ENCODE data around the gene ADAM22.

ADAM22 gene

DNA sequence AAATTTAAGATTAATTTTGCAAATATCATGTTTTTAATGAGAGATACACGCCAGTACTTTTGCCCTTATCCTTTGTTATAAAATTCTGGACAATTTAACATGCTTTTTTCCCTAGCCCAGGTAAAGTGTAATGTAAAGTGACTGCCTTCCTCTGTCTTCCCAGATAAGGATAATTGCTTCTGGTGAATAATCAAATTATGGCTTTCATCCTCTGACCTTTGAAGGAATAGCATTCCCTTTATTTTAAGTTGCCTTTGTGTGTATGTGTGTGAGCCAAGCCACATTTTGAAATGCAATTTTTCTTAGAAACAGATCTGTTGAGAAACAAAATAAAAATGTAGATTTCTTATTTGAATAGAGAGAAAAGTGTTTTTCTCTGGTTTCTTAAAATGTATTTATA lies 107.5 kb downstream of the ADAM22 start:
- no peak for DNase-seq

DNA sequence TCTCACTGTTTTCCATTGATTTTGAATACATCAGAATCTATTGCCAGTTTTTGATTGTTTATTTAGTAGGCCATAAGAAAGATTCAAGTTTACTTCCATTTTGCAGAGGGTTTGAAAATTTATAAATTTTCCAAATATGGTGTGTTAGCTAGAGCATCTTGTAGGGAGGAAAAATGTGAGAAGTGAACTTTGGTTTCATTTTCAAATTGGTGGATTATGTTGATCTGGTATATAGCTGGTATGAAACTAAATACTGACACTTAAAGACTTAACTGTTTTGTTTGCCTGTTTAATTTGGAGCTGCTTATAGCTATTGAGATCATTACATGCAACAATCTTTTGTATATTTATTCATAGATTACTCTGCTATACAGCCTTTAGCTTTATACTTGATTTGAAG lies 108.1 kb downstream of the ADAM22 start:
- no peak for DNase-seq

DNA sequence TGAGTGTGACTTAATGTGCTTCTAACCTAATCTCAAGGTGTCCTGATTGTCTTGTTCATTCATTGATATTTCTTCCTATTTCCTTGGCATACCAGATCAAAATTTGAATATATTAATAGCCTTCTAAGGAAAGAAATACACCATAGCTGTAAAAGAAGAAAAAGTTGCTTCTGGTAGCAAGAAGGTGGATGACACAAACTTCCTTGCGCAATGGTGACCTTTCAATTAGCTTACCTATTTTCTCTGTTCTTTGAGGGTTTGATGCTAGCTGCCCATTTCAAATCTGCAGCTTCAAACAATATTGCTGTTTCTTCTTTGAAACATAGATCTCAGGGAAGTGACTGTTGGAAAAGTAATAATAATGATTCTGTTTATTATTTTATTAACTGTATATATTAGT lies 108.8 kb downstream of the ADAM22 start:
- no peak for DNase-seq

DNA sequence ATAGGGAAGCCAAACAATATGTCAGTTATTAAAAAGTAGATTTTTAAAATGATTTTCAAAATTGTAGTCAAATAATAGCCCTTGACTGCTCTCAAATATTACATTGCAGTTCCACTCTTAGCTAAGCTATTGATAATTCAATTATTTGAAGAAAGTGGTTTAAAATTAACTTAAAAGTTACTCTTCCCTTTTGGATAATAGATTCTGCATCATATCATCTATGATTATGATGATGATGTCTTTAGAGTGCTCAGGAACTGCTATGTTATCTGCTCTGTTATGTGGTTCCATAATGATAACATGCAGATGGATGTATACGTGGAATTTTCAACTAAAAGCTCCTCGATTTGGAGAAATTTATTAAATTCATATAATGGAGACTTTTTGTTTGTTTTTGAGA lies 110.0 kb downstream of the ADAM22 start:
- DNase-seq: no peak

DNA sequence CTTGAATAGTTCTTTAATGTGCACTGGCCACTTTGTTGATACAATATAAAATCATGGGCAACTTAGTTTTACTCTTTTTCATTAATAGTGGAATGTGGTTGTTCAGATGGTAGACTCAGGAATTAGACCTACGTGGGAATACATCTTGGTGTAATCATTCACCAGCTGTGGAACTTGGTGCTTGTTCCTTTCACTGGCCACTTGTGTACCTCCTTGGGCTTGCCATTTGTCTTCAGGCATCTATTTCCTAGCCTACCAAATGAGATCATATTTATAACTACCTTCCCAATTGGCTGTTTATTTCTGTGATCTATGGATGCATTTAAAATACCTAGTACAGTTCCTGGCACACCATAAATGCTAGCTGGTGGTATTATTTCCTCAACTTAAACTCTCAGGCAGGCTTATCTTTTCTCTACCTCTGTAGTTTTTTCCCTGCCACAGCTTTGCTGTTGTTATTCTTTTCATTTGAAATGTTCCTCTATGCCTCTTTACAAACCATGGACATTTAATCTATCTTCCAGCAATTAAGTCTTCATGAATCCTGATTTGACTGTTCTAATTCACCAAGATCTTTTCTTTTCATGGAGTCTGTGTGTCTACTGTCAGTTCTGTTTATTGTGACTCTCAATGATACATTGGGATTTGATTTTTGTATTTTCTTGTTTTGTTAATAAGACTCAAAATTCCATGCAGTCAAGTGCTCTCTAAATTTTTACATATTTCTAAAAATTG lies 113.0 kb downstream of the ADAM22 start:
- DNase-seq: no peak

DNA sequence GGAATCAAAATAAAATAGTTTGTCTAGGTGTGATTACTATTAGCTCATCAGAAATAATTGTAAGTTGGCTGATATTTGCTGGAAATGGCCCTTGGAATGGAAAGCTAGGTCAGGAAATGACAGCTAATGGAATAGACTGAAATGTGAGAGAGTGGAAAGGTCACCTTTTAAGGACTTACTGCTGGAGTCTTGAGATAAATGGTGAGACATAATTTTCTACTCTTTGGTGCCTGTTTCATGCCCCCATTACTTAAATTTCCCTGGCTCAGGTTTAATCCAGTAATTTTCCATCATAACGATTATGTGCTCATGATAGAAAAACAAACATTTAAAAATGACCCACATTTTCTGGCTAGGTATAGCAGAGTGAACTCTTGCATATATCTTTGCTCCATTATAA lies 123.6 kb downstream of the ADAM22 start:
- no peak for DNase-seq

DNA sequence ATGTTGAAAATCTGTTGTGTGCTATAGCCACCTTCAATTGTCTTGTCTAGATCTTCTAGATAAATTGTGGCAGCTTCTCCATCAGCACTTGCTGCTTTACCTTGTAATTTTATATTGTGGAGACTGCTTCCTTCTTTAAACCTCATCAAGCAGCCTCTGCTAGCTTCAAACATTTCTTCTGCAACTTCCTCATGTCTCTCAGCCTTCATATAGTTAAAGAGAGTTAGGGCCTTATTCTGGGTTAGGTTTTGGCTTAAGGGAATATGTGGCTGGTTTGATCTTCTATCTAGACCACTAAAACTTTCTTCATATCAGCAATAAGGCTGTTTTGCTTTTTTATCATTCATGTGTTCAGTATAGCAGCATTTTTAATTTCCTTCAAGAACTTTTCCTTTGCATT lies 128.2 kb downstream of the ADAM22 start:
- DNase-seq: no peak

DNA sequence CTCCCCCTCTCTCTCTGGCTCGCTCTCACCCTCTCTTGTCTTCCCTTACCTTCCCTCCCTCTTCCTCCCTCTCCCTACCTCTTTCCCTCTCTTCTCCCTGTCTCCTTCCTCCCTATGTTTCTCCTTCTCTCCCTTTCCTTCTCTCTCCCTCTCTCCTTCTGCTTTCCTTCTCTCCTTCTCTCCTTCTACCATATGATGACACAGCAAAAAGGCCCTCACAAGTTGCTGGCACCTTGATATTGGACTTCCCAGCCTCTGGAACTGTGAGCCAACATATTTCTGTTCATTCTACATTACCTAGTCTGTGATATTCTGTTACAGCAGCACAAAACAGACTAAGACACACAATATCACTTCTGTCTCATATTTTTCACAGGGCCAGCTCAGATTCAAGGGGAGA lies 135.0 kb downstream of the ADAM22 start:
- DNase-seq: no peak

DNA sequence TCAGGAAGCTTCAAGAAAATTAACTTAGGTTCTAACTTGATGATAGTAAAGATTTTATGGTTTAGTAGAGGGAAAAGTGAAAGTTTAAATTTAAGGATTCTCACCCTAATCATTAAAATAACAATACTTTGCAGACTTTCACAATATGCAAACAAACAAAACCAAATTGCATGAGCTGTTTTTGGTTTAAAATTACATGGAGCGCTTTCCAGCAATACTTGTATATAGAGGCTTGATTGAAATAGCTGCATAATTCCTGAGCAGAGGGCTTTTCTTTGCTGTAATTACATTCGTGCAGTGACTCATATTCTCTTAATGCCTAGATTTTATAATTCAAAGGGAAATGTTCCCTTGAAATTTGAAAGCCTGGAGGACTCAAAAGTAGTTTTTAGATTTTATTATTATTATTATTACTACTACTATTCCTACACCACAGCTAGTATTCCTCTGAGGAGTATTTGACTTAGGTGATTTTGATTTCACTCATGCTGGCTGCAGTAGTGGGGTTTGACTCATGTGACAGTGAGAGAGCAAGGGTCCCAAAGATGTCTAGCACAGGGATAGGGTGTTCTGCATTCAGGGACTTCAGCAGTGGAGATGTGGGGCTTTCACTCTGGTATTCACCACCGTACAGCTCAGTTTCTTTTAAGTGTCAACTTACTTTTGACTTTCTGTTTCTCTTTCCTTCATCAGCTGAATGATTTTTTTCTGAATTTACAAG lies 138.1 kb downstream of the ADAM22 start:
- DNase-seq: no peak

DNA sequence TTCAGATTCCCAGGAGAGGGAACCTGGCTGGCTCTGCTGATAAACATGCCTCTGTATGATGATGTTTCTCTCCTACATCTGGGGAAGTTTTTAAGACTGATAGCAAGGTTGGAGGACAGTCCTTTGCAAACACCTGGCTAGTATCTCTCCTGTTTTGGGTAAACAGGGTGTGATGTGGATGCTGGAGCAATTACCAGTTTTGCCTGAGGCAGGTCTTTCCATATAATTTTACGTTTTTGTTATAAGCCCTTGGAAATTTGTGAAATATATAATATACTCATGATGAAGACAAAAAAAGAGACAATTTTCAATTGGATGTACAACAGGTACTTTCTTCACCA lies 138.6 kb downstream of the ADAM22 start:
- DNase-seq: no peak

DNA sequence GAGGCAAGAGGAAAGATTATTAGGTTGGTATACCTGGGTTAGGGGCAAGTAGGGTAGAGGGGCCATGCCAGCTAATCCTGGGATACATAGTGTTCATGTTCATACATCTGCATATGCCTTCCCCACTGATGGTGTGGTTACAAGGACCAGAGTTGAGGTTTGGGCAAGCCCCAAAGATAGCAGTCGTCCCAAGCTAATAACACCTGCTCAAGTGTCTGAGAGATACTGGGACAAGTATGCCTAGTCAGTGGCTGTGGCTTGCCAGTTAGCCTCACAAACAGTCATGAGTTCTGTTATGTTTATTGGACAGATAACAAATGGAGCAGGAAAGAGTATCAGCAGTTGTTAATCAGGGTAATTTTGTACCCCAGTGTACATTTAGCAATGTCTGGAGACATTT lies 139.6 kb downstream of the ADAM22 start:
- DNase-seq: no peak

DNA sequence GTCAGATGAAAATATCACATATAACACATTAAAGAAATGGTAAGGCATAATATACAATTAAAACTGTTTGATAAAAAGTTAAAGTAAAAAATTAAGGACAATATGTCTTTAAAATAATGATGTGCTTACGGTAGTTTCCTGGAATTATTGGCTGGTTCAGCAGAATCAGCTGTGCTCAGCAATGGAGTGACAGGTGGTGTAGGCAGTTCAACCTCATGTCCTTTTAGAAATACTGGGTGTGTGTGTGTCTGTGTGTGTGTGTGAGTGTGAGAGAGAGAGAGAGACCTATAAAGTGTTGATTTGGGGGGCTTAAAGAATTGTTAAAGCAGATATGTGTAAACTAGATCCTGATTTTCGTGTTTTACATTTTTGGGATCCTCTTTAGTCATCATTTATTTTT lies 141.2 kb downstream of the ADAM22 start:
- DNase-seq: no peak

DNA sequence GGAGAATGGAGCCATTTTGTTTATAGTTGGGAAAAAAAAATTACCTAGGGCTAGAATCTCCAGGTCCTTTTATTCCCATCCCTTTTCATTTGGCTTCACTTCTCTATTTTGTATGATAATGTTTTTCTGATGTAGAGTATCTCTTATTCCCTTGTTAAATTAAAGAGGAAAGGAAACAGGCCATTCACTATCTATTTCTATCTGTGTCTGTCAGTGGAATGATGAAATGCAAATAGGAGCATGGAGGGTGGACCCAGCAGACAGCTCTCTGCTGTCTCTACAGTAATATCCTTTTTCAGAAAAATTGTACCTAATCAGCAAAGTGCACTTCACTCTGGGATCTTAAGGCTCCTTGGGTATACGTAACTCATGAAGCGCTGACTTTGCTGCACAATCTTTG lies 149.8 kb downstream of the ADAM22 start:
- no peak for DNase-seq

DNA sequence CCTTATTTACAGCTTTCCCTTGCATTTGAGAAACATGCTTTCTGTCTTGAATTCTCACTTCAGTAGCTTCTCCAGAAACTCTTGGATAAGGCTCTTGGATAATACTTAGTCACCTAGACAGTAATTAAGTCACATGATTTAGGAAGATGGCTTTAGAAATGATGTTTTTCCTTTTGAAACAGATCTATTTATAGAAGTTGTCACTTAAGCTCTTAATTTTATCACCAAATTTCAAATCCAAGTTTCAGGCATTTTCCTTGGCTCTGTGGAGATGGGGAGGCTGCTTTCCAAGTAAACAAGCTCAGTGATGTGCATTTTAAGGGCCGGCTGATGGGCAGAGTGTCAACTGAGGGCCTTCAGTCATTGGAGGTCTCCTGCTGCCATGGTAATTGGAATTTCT lies 155.5 kb downstream of the ADAM22 start:
- no peak for DNase-seq

DNA sequence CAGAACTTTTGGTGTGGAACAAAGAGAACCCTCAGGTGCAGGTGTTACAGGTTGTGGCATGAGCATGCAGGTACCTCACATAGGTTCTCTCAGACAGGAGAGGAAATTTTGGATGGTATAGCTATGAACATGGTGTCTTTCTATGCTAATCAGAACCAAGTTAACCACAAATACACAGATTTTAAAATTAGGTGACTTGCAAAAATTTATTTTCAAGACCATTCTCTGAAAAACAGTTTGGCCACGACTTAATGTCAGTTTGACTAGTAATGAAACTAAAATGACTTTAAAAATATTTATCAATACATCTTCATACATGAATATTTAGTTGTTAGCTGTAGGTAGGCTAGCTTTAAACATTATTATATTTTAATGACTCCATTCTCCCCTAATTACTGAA lies 156.2 kb downstream of the ADAM22 start:
- DNase-seq: no peak

DNA sequence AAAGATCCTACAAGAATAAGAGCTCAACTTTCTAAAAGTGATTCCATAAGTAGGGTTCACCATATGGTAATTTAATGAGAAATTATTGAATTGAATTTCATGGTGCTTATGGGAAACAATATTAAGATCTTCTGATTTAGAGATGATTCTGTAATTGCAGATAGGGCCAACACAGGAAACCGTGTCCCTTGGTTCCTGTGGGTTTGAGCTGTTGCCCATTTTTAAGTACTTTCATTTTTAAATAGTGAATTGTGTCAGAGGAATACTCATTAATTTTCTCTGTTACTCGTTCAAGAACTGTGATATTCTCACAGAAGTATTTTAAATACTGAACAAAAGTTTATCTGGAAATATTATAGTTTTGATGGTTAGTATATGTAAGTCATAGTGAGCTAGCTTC lies 156.6 kb downstream of the ADAM22 start:
- DNase-seq: no peak

DNA sequence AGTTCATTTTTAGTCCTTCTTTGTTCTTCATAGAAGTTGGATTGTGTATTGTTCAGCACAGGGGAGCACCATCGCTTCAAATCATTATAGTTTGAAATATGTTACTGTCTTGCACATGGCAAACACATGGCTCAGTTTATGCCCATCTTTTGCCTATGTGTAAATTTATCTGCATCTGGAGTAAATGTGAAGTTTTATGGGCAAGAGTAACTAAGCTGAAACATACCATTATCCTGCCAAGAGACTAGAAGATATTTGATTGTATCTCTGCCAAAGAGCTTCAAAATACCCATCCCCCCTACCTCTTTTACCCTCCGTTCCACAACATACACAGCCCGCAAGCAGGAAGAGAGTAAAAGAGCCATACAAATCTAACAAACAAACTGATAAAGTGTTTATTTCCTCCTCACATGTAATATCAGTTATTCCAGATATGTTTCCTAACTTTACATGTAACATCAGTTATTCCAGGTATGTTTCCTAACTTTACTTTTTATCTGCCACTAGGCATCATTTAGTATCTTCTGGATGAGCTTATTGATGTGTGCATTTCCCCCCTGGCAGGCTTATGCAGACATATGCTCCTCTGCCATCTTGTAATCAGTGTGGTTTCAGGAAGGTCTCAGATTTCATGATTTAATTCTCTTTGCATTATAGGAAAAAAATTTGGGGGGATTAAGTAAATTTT lies 158.1 kb downstream of the ADAM22 start:
- DNase-seq: no peak

DNA sequence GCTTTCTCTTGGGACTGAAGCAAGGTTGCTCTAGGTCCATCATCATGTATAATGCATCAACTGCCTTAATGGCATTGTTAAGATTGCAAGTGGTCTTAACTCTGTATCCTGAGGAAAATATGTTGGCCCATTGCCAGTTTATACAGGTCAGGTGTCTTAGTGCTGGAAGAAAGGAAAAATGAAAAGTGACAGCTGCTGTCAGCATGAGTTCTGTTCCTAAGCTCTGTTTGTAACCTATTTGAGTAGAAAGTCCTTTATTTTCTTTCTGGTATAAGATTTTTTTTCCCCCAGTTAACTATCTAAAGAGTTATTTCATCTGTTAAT lies 158.6 kb downstream of the ADAM22 start:
- DNase-seq: no peak

DNA sequence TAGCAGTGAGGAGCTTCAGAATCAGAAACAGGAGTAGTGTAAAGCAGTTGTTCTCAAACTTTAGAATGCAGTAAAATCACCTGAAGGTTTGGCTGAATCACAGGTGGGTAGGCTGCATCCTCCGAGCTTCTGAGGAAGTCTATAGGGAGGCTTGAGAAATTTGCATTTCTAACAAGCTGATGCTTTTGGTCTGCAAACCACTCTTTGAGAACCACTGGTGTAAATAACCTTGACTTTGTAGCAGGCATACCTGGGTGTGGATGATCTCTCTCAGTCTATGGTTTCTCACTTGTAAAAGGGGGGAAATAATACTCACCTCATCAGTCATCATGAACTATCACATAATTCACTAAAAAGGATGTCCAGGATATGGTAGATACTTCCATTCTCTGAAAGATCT lies 167.7 kb downstream of the ADAM22 start:
- DNase-seq: no peak

DNA sequence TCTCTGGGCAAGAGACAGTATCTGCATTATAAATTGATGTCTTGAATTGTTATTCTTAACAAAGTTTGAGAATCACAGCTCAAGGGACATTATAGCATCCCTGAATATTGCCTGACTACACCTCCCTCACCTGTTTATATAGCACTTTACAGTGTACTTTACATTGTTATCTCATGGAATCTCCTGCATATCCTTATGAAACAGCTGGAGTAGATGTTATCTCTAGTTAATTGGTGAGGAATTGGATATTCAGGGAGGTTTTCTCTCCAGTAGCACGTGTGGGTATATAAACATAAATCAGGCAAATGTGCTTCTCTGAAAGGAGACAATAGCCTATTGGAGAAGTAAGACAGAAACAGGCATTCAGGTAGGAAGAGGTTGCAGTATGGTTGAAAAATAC lies 168.6 kb downstream of the ADAM22 start:
- no peak for DNase-seq

DNA sequence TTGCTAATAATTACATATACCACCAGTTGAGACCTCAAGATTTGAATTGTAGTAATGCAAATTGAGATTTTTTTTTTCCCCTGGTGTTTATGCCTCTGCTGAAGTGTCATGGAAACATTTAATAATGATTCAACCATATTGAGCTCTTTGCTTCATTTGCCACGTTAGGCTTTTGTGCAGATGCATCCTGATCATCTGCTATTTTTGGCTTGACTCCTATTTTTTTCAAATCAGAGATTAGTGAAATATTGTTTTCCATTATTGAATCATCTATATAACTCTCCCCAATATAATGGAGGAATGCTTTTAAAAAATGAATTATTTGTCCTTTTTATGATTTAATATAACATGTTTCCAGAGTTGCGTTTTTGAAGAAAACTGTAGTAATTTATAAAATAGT lies 170.7 kb downstream of the ADAM22 start:
- no peak for DNase-seq

DNA sequence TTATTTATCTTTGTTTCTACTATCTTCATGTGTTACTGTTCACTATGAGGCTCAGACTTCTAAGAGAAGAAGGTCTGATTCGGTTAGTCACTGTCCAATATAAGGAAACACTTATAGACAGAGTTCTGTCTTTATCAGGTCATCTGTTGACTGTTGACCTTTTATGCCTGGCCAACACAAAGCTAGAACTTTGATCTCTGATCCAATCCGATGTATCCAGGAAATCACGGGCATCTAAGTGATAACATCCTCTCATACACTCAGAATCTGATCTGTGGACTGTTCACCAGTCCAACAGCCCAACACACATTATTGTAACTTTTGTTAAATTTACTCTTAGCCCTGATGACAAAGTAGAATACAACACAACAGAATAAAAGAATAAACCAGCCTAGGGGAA lies 171.2 kb downstream of the ADAM22 start:
- no peak for DNase-seq

DNA sequence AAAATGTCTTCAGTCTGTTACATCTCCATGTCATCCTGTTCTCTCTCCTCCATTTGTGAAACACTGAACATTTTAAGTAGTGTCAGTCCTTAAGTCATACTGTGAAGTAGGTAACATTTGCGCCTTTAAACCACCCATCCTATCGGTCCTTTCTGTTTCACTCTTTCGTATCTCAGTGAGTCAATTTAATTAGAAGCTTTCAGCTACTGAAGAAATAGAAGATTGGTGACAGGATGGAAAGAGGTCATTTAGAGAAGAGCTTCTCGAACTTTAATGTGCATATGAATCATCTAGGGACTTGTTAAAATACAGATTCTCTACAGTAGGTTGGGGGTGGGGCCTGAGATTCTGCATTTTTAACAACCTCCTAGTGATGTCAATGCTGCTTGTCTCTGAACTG lies 172.4 kb downstream of the ADAM22 start:
- DNase-seq: no peak

DNA sequence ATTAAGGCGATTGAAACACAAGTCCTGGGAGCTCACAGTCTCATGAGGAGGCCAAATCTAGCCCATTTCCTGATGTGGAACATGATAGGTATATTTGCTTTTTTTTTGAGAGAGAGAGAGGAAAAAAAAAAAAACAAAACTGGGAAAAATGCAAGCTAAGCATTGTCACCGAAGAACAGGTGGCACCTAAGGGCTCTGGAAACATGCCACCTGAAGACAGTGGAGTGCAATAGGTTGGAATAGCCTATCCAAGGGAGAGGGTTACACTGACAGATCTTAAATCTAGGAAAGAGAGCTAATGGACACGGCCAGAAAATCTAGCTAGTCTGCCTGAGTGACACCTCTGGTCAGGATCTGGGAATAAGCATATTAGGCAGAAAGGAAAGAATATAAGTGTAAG lies 175.6 kb downstream of the ADAM22 start:
- no peak for DNase-seq
